ENCODE measurements around the gene AHCYL2.

- TF ChIP-seq TARDBP (IDR thresholded peaks at IDR 0.05), result no peak
- no peak for TF ChIP-seq NFRKB (IDR thresholded peaks at IDR 0.05)
- no peak for TF ChIP-seq PKNOX1 (IDR thresholded peaks at IDR 0.05)
- no peak for TF ChIP-seq L3MBTL2 (conservative IDR thresholded peaks at IDR 0.05)
- TF ChIP-seq FOXK2 (IDR thresholded peaks at IDR 0.05), result no peak
- TF ChIP-seq ELF4 (IDR thresholded peaks at IDR 0.05), result no peak
- TF ChIP-seq SUZ12 (IDR thresholded peaks at IDR 0.05), result no peak
Observed at GRCh38 chr7:129373651-129374428, 149.0 kb downstream of the AHCYL2 start.

Measured in HEK293T (cell line).